ENCODE data around the gene LYPD6B.

Gene LYPD6B

GRCh38 chr2:149009576-149010461 is 28.7 kb upstream of the LYPD6B start:
- no peak for DNase-seq (ENCODE audit: low read depth, low spot score)
- no peak overlapping the region for H3K27ac ChIP-seq

- DNase-seq (ENCODE audit: low read depth, low spot score), result no peak
- H3K27ac ChIP-seq, result no peak overlapping the region
These were observed 26.0 kb upstream of the LYPD6B start for GRCh38 chr2:149012545-149012944.

- no peak overlapping the region for H3K27ac ChIP-seq
- DNase-seq (ENCODE audit: low read depth, low spot score), result no peak
These were observed 23.0 kb upstream of the LYPD6B start for GRCh38 chr2:149015501-149015900.

DNA sequence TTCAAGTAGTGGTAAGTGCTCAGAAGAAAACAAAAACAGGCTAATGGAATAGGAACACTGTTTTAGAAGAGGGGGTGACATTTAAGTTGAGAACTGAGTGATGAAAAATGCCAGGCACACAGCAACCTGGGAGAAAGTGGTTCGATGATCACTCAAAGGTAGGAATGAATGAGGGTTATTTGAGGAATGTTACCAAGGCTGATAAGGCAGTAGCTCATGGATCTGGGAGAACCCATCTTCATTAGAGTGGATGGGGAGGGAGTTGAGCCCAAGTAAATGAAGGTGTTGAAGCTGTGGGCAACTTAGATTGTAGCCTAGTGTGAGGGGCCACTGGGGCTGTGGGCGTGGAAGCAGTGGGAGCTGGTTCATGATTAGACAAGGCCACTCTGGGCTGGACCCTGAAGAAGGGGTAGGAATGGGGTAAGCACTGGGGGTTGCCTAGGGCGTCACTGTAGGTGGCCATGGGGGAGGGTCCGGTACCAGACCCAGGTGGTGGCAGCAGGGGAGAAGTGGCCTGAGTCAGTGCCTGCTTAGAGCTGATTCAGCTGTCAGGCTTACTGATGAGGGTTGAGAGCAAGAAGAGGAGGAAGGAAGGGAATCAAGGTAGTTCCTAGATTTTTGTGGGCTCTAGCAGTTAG is 22.5 kb upstream of the LYPD6B start:
- DNase-seq (ENCODE audit: low read depth, low spot score), result no peak
- no peak overlapping the region for H3K27ac ChIP-seq

- no peak overlapping the region for H3K27ac ChIP-seq
- DNase-seq (ENCODE audit: low read depth, low spot score), result no peak
These were observed 21.1 kb upstream of the LYPD6B start for GRCh38 chr2:149017116-149017985.

- DNase-seq (ENCODE audit: low read depth, low spot score), result no peak
- no peak overlapping the region for H3K27ac ChIP-seq
These were observed 19.5 kb upstream of the LYPD6B start for GRCh38 chr2:149018981-149019380.

DNA sequence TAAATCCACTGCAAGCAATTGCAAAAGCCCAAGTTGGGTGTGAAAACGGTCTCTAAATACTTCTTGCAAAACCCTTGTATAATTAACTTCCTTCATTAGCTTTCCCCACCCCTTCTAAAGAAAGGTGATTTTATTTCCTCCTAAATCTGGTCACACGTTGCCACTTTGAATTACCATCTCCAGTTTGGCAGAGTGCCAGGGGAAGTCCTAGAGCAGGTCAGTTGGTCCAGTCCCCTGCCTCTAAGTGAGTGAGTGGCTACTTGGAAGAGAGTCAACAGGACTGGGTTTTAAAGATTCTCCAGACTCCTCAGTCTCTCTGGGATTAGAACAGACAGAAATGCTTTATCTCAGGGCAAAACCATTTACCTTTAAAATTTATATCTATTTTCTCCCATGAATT is 18.7 kb upstream of the LYPD6B start:
- no peak for DNase-seq (ENCODE audit: low read depth, low spot score)
- no peak overlapping the region for H3K27ac ChIP-seq

DNA sequence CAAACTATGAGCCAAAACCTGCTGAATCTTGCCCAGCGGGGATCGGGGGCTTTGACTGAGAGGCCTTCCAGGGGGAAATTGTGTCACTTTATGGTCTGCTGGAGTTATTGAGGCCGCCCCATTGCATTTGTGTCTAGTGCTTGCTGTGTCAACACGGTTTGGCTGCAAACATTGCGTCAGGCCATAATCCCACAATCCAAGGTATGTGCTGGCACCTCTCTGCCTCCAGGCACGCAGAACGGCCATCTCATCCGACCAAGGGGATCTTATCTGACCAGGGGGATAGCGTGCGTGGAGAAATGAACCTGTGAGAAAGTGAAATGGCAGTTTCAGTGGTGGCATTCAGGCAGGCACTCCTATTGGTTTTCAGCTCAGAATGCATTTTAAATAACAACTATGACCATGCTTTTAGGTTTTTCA is 18.1 kb upstream of the LYPD6B start:
- no peak for DNase-seq (ENCODE audit: low read depth, low spot score)
- no peak overlapping the region for H3K27ac ChIP-seq

DNA sequence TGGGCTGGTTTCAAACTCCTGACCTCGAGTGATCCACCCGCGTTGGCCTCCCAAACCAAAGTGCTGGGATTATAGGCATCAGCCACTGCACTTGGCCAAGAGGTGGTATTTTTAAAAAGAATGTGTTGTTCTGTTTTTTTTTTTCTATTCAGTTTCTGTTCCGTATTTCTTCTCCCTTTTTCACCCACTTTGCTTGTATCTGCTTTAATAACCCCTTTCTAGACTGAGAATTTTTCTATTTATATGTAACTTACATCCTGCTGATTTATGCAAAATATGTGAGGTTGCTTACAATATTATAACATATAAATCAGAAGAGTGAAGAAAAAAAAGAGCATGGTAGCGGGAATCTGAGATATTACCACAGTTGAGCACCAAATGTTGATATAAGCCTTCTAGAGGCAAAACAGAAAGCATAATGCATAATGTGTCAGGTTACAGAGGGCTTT is 17.2 kb upstream of the LYPD6B start:
- no peak overlapping the region for H3K27ac ChIP-seq
- DNase-seq (ENCODE audit: low read depth, low spot score), result no peak

GRCh38 chr2:149021761-149022160 is 16.7 kb upstream of the LYPD6B start:
- no peak for DNase-seq (ENCODE audit: low read depth, low spot score)
- no peak overlapping the region for H3K27ac ChIP-seq

GRCh38 chr2:149023091-149023490 is 15.4 kb upstream of the LYPD6B start:
- DNase-seq (ENCODE audit: low read depth, low spot score), result no peak
- H3K27ac ChIP-seq, result no peak overlapping the region

- peak; percentile 79 for DNase-seq (ENCODE audit: low read depth, low spot score)
- peak overlapping the region; percentile 46 for H3K27ac ChIP-seq
These were observed 10.8 kb upstream of the LYPD6B start for GRCh38 chr2:149027590-149028250.

- H3K27ac ChIP-seq, result peak overlapping the region; percentile 46
- no peak for DNase-seq (ENCODE audit: low read depth, low spot score)
These were observed 10.1 kb upstream of the LYPD6B start for GRCh38 chr2:149028377-149028776.

DNA sequence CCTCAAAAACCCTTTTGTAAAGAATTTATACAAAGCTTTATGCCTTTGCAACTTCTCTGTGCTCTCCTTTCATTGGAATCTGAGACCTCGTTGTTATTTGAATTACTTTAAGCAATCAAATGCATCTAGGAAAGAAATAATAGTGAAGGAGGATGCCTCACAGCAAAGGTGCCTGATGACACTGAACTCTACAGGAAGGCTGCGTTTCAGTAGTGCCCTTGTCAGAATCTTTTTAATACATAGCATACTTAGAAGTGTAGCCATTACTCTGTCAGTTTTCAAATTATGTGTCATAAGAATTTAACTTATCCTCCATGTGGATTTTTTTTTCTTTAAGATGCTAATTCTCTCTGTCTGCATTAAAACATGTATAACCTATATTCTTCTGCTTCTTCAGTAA is 9.6 kb upstream of the LYPD6B start:
- DNase-seq (ENCODE audit: low read depth, low spot score), result no peak

DNA sequence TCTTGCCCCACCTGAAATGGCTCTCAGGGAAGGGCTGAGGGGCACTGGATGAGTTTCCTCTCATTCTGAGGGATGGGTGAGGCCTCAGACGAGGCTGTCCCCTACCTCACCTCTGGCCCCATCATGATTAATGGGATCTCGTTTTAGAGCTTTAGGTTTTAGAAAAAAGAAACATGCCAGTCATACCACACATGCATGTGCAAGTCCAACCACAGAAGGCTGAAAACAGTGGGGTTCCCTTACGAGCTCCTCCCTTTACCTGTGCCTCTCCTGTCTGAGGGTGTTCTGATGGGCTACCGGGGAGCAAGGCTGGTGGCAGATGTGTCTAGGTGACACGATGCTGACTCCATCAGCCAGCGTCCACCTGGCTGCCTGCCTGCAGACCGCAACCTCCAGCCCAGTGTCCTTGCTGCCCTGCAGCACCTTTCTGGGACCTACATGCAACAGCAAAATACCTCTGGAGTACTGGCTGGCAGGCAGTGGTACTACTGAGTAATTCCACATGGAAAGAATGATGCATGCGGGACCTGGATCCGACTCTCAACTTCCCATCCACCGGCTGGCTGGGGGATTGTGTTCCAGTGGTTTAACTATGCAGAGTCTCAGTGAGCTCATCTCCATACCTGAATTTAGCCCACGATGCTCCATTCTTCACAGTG is 9.1 kb upstream of the LYPD6B start:
- H3K27ac ChIP-seq, result no peak overlapping the region

More for the DNA sequence above, 9.6 kb upstream of the LYPD6B start:
- no peak overlapping the region for H3K27ac ChIP-seq

GRCh38 chr2:149031396-149031795 is 7.1 kb upstream of the LYPD6B start:
- no peak overlapping the region for H3K27ac ChIP-seq
- no peak for DNase-seq (ENCODE audit: low read depth, low spot score)

More for the DNA sequence above, 9.1 kb upstream of the LYPD6B start:
- DNase-seq (ENCODE audit: low read depth, low spot score), result no peak

- DNase-seq (ENCODE audit: low read depth, low spot score), result no peak
- H3K27ac ChIP-seq, result no peak overlapping the region
These were observed 4.8 kb upstream of the LYPD6B start for GRCh38 chr2:149033716-149034115.

DNA sequence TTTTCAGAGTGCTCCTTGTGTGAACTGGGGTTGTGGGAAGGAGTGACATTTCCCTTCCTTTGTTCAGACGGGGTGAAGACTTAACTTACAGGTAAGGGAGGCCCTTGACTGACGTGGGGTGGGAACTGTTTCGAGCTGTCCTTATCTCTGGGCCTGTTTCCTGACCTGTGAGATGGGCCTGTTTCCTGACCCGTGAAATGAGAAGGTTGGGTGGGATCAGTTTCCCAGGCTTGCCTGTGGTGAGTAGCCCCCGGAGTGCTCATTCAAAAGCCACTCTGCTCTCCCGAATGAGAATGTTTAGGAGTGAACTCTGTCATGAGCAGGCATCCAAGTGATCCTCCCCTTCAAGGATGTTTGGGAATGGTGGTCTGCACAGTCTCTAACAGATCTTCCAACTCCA is 4.1 kb upstream of the LYPD6B start:
- no peak overlapping the region for H3K27ac ChIP-seq

DNA sequence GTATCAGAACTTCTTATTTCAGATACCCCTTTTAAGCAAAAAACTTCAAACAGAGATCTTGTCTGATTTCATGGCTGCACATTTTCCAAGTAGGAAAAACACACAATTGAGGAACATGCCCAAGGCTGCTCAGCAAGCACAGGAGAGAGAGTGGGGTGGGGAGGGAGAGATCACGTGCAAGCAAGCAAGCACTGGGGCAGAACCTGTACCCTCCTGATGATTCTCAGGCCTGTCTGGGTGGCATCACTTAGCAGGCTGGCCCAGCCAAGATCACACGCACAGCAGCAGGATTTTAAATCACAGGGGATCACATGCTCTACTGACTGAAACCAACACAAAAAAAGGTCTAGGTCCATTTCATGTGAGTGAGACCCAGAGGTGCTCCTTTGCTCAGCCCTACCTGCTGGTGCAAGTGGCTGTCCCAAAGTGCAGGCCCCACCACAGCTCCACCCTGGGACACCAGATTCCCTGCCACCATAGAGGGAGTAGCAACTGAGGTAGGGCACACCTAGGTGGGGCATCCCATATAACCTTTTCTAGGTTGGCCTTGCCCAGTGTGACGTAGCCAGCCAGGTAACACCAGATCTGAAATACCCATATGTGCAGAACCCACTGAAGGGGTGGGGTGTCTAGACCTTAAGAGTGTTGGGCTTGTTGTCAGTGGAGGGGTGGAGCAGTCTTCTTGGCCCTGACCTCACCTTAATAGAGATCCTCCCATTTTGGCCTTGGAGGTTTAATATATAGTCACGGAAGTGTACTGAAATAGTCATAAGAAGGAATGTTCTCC is 1.8 kb upstream of the LYPD6B start:
- no peak for DNase-seq (ENCODE audit: low read depth, low spot score)
- H3K27ac ChIP-seq, result no peak overlapping the region

More for the DNA sequence above, 4.1 kb upstream of the LYPD6B start:
- DNase-seq (ENCODE audit: low read depth, low spot score), result no peak
